Measurements from ENCODE around the gene PROCR.
"Not testable (repeated sequence)": the region's sequence is repeated elsewhere in the genome, so short reads cannot be mapped to it uniquely, and the experiment has no call there.

The PROCR gene

DNA sequence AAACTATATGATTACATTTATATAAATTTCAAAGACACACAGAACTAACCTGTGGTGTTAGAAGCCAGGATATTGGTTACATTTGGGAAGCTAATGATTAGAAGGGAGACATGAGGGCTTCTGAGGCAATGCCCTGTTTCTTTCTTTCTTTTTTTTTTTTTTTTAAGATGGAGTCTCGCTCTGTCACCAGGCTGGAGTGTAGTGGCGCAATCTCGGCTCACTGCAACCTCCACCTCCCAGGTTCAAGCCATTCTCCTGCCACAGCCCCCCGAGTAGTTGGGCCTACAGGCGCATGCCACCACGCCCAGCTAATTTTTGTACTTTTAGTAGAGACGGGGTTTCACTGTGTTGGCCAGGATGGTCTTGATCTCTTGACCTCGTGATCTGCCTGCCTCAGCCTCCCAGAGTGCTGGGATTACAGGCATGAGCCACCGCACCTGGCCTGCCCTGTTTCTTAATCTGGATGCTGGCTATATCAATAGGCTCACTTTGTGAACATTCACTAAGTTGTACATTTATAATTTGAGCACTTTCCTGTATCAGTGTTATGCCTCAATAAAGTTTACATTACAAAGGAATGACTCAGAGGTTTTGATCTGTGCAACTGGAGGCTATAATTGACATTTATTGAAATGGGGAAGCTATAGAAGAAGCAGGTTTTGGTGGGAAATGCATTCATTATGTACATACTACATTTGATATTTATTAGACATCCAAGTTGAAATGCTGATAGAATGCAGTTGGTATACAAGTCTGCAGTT is 21.3 kb downstream of the PROCR start:
- DNase-seq: not testable (repeated sequence)

GRCh38 chr20:35196313-35196712 is 24.4 kb downstream of the PROCR start:
- no peak for DNase-seq

GRCh38 chr20:35199740-35200139 is 27.9 kb downstream of the PROCR start:
- DNase-seq: no peak

DNA sequence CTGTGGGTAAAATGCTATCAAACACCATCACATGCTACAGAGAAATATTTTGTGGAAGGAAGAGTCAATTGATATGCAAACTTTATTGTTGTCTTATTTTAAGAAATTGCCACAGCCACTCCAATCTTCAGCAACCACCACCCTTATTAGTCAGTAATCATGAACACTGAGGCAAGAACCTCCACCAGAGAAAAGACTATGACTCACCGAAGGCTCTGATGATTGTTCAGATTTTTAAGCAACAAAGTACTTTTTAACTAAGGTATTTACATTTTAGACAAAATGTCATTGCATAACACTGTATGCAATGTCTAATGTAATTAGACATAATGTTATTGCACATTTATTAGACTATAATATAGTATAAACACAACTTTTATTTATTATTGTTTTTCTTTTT is 28.4 kb downstream of the PROCR start:
- no peak for DNase-seq

GRCh38 chr20:35201467-35201866 is 29.6 kb downstream of the PROCR start:
- DNase-seq: not testable (repeated sequence)

GRCh38 chr20:35206802-35207201 is 34.9 kb downstream of the PROCR start:
- DNase-seq: no peak

DNA sequence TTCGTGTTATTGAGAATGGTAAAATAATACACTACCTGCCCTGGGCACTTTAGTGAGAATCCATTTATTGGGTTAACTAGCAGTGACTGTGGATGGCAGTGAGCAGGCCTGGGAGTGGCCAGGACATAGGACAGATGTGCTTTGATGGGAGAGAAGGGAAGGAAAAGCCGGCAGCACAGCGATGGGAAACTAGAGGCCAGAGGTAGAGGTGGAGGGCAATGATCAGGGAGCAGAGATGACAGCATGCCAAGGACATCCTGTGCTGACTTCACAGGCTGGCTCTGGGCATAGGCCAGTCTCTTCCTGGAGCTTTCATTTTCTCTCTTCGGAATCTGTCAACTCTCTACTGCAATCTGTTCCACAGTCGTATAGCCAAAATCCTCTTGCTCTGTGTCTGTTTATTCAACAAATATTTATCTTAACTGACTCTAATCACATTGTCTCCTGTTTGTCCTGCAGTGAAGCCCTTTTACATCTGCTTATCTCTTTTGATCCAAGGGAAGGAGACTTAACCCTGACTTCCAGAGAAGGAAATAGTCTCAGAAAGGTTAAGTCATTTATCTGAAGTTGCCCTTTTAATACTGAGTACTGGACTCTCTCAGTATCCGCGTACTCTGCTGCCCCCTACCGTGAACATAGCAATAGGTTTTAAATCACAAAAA is 36.2 kb downstream of the PROCR start:
- DNase-seq: peak; percentile 86

DNA sequence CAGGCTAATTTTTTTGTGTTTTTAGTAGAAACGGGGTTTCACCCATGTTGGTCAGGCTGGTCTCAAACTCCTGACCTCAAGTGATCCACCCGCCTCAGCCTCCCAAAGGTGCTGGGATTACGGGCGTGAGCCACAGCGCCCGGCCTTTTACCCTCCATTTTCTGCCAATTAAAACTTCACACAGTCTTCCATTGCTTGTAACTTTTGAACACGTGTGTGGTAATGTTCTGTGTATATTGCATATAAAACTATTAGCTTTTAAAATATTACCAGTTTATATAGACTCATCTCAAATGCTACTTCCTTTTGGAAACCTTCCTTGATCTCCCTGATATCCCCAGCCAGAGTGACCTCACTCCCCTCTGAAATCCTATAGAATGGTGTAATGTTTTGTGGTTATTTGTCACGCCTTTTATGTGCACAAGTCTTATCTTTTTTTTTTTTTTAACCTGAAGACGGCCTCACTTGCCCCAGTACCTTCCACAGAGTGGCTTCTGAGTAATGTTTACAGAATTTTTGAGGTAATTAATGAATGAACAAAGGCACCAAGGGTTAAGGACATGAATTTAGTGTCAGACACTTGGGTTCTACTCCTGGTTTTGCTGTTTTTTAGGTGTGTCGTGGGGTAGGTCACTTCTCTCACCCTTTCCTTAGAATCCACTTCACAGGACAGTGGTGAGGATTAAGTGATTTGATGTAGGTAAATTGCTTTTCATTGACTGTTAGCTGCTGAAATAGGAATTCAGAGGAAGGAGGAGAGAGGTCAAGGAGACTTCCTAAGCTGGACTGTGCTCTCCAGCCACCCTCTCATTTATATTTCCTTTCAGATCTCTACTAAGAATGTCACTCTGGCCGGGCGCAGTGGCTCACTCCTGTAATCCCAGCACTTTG is 43.4 kb downstream of the PROCR start:
- DNase-seq: no peak

- no peak for DNase-seq
Observed at GRCh38 chr20:35216541-35216940, 44.7 kb downstream of the PROCR start.

DNA sequence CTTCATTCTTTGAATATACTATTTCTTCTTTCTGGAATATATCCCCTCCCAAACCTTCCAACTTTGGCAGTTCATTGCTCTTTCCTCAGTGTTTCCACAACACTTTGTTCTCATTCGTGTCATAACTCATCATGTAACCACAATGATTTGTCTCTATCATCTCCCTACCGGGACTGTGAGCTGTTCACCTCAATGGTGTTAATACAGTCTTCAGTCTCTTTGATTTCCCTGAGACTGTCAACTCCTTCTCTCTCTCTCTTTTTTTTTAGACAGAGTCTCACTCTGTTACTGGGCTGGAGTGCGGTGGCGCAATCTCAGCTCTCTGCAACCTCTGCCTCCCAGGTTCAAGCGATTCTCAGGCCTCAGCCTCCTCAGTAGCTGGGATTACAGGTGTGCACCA is 52.1 kb downstream of the PROCR start:
- no peak for DNase-seq

DNA sequence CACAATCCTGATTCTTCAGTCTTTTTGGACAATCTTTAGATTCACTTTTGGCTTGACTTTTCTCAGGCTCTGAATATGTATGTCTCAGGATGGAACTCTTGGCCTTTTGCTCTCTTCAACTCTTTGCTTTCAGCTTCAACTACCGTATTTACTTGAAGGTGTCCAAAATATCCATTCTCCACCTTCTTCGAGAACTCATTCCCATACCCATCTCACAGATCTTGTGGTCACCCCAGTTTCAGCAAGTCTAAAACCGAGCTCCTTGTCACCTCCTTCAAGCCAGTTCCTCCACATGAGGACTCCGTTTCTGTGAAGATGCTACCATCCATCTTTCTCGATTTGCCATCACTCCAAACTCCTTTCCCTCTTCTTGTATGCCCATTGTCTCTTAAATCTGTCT is 52.7 kb downstream of the PROCR start:
- DNase-seq: no peak

- no peak for DNase-seq
Observed at GRCh38 chr20:35225319-35226125, 53.6 kb downstream of the PROCR start.

DNA sequence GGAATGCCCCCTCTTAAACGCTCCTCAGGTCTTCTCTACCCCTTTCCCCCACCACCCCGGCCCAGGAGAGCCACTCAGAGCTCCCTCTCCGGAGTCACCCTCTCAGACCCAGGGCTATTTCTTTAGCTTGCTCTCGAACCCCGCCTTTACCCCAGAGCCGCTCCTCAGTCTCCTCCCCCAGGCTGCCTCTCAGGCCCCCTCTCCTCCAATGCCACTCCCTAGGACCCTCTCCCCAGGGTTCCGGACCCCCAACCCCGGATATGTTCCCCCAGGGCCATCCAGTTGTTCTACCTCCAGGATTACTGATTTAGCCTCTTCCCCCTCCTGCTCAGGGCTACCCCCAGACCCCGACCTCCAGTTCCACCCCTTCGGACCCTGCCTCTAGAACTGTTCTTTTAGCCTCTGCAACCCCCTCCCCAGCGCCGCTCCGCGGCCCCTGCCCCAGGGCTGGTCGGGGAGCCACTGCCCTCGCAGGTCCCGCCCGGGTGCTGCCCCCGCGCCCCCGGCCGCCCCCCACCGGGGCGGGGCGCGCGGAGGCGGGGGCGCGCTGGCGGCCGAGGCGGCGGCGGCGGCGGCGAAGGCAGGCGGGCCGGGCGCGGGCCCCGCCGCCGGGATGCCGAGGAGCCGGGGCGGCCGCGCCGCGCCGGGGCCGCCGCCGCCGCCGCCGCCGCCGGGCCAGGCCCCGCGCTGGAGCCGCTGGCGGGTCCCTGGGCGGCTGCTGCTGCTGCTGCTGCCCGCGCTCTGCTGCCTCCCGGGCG is 54.4 kb downstream of the PROCR start, which contains the start of gene MMP24:
Gene MMP24 (plus strand): TSS at position 565 of the 758 bp plus-strand sequence. CDS start 49 bp downstream, at position 614.
- DNase-seq: no peak
